Calu3 (cell line): ENCODE measurements around the gene DUSP12. TPM values are rescaled to one million over a fixed set of nuclear protein-coding genes. Genes with fewer than 3 reads are reported as not detected.

Experiments
- BruUV-seq: library from RNA; stranded (reverse); fragments of 400-500 nt; replicated peaks from 2 replicates; lab custom pipeline; 2021; lab: Mats Ljungman, UMichigan
- CTCF ChIA-PET: fragments of 300-600 bp; sonication (Branson Sonifier 250); formaldehyde crosslinking; loops from one replicate; lab custom pipeline; 2022; ENCODE audit warnings: antibody characterized with exemption; lab: Charles Lee
- DNase-seq: peaks from one replicate; pipeline ENCODE4 v3.0.0; 2022
- H3K27ac Mint-ChIP-seq: one replicate; pipeline ENCODE4 v1.8.0; 2022; ENCODE audit warnings: mixed read lengths; ENCODE audit not compliant: unreplicated experiment
- H3K27me3 Mint-ChIP-seq: one replicate; pipeline ENCODE4 v1.8.0; 2022; ENCODE audit warnings: mixed read lengths; ENCODE audit not compliant: unreplicated experiment
- H3K36me3 Mint-ChIP-seq: one replicate; pipeline ENCODE4 v1.8.0; 2022; ENCODE audit warnings: mild to moderate bottlenecking, moderate library complexity, mixed read lengths; ENCODE audit not compliant: insufficient read depth, unreplicated experiment
- H3K4me1 Mint-ChIP-seq: one replicate; pipeline ENCODE4 v1.8.0; 2022; ENCODE audit warnings: mild to moderate bottlenecking, low read depth, mixed read lengths; ENCODE audit not compliant: unreplicated experiment
- H3K4me3 Mint-ChIP-seq: one replicate; pipeline ENCODE4 v1.8.0; 2022; ENCODE audit warnings: mild to moderate bottlenecking, low read depth, moderate library complexity, mixed read lengths; ENCODE audit not compliant: unreplicated experiment
- H3K9me3 Mint-ChIP-seq: one replicate; pipeline ENCODE4 v1.8.0; 2022; ENCODE audit warnings: low read depth, mixed read lengths; ENCODE audit not compliant: unreplicated experiment
- intact Hi-C: fragments of 100-400 bp; cut with micrococcal nuclease; formaldehyde crosslinking; loops from one replicate; pipeline ENCODE4 v1.10.0; 2022; ENCODE audit not compliant: unreplicated experiment
- total RNA-seq: library from RNA; stranded (reverse); gene quantifications from 2 replicates; pipeline ENCODE4 v1.2.3, GENCODE V29; 2022
- TF ChIP-seq, protein P1 (sequence below): fragments of 200-600 bp; IDR thresholded peaks from one replicate; pipeline ENCODE4 v1.8.0; 2022; ENCODE audit warnings: antibody characterized with exemption; ENCODE audit not compliant: unreplicated experiment

The DUSP12 gene
- total RNA-seq, 1 experiment from 2014 or later = 38.3 TPM

DNA sequence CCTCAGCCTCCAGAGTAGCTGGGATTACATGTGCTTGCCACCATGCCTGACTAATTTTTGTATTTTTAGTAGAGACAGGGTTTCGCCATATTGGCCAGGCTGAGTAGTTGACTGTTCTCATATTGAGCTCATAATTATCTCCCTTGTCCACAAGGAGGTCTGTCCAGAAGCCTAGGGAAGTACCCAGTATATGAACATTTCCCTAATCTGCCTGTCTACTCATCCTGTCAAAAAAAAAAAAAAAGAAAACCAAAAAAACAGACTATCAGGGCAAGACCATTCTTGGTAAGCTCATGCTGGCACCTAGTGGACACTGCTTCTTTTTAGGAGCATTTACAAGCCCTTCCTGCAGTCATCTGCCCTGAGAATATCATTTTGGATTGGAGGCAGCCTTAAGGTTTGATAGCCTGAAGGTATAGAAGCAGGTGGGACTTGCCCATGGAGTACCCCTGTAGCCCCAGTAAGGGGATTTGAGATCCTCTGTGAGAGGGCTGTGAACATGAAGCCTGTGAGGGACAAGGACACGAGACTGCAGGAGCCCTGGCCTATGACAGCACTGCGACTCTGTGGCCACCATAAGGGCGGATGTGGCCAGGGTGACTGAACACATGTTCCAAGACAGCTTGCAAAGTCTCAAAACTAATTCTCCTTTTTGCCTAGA is 10.8 kb upstream of the DUSP12 start:
- no peak overlapping the region for H3K27ac Mint-ChIP-seq
- peak; percentile 51 for DNase-seq
- peaks cover 36% of the 10 kb centered on the region for H3K4me1 Mint-ChIP-seq
- intact Hi-C loops = no loop called here
- CTCF ChIA-PET = interaction anchor here (0.6 to 1.5 kb wide), 8 partner anchors 12 to 281 kb away, joined by 3 to 10 read pairs (median 4); no protein-coding TSS in a partner anchor
- H3K27me3 Mint-ChIP-seq = no peaks in the 10 kb centered on the region
- H3K36me3 Mint-ChIP-seq = peaks cover 5% of the 10 kb centered on the region
- TF ChIP-seq, protein P1, sequence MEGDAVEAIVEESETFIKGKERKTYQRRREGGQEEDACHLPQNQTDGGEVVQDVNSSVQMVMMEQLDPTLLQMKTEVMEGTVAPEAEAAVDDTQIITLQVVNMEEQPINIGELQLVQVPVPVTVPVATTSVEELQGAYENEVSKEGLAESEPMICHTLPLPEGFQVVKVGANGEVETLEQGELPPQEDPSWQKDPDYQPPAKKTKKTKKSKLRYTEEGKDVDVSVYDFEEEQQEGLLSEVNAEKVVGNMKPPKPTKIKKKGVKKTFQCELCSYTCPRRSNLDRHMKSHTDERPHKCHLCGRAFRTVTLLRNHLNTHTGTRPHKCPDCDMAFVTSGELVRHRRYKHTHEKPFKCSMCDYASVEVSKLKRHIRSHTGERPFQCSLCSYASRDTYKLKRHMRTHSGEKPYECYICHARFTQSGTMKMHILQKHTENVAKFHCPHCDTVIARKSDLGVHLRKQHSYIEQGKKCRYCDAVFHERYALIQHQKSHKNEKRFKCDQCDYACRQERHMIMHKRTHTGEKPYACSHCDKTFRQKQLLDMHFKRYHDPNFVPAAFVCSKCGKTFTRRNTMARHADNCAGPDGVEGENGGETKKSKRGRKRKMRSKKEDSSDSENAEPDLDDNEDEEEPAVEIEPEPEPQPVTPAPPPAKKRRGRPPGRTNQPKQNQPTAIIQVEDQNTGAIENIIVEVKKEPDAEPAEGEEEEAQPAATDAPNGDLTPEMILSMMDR = peak; percentile 44
- no peak overlapping the region for H3K4me3 Mint-ChIP-seq
- no peaks in the 10 kb centered on the region for H3K9me3 Mint-ChIP-seq
- BruUV-seq = no TSS peak

DNA sequence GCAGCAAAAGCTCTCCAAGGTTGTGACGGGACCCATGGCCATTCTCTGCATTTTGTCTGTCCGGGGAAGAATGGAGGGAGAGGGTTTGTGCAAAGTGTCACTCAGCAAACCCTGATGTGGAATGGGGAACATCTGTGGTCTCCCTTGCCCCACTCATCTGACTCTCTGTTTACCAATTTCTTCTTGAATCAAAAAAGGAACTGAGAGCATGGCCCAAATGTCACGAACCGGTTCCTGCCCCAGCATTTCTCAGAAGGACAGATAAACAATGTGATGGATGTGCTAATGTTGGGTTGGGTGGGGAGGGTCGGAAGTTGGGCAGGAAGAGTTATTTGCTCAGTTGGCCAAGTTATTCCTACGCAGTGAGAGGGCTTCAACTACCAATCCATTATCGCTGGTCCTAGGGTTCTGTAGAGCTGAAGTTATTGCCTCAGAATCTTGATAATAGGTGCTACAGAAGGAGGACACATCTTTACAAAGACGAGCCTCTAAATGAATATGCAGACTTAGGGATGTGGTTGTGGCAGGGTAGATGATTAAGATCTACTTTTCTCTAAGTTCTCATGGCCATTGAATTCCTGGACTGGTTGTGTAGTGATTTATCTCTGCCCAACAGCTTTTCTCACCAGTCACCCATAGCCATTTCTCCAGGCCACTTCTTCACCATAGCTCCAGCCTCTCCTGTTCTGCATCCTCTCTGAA is 9.6 kb upstream of the DUSP12 start:
- no TSS peak for BruUV-seq
- Mint-ChIP-seq H3K4me3 (no peak overlapping the region), H3K27me3 (no peaks in the 10 kb centered on the region), H3K36me3 (peaks cover 5% of the 10 kb centered on the region), H3K27ac (no peak overlapping the region), H3K4me1 (peaks cover 38% of the 10 kb centered on the region), H3K9me3 (no peaks in the 10 kb centered on the region)
- DNase-seq = no peak
- CTCF ChIA-PET = no interaction called here
- intact Hi-C loops = loop anchor here (10.0 kb wide), 2 partner anchors 175 to 535 kb away; partner anchors contain the start of gene NDUFS2
- TF ChIP-seq, protein P1 = no peak

DNA sequence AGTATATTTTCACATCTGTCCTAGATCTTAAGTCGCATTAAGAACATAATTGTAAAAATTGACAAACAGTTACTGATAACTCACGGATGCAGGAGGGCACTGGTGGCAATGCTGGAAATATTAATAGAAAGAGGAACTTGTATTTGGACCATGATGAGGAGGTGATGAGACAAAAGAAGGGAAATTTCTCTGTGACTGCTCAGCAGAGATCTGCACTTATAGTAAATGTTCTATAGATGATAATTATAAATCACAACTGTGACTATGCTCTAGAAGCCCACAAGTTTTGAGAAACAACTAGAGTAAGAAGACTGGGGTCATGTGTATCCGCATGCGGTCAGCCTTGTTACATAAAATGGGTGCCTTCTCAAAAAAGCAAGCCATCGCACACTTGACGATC is 8.7 kb upstream of the DUSP12 start:
- CTCF ChIA-PET = interaction anchor here (1.0 to 1.6 kb wide), 4 partner anchors 9 to 296 kb away, joined by 4 to 11 read pairs (median 6); partner anchors contain the start of gene DUSP12
- Mint-ChIP-seq H3K27me3 (peaks cover 7% of the 10 kb centered on the region), H3K4me1 (peaks cover 36% of the 10 kb centered on the region), H3K36me3 (peaks cover 5% of the 10 kb centered on the region), H3K27ac (no peak overlapping the region), H3K9me3 (no peaks in the 10 kb centered on the region), H3K4me3 (no peak overlapping the region)
- TF ChIP-seq, protein P1 = no peak
- DNase-seq = no peak
- intact Hi-C loops = loop anchor here (1.0 to 10.0 kb wide), 4 partner anchors 94 to 536 kb away; partner anchors contain the start of gene NDUFS2
- no TSS peak for BruUV-seq

DNA sequence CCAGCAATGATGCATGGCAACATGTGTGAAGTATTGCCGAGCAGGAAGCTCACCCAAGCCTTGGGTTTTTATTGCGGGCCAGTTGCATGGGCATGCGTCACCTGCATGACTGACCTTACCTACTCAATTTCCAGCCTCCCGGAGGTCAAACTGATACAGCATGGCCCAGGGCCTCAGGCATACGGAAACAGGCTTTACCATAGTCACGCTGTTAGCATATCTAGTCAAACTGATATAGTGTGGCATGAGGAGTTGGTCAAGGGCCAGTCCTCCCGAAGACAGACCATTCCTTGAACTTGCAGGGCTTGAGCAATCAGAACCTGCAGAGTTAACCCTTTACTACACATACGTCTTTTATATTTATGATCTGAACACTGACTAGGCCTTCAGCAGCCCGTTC is 6.4 kb upstream of the DUSP12 start:
- CTCF ChIA-PET = interaction anchor here (0.6 to 1.2 kb wide), 4 partner anchors 28 to 261 kb away, joined by 3 to 5 read pairs (median 3); no protein-coding TSS in a partner anchor
- Mint-ChIP-seq H3K27ac (peak overlapping the region; percentile 86), H3K27me3 (peaks cover 7% of the 10 kb centered on the region), H3K4me1 (peaks cover 24% of the 10 kb centered on the region), H3K4me3 (no peak overlapping the region), H3K36me3 (peaks cover 5% of the 10 kb centered on the region), H3K9me3 (no peaks in the 10 kb centered on the region)
- TF ChIP-seq, protein P1 = no peak
- BruUV-seq = no TSS peak
- intact Hi-C loops = loop anchor here (10.0 kb wide), 2 partner anchors 178 to 538 kb away; partner anchors contain the start of gene NDUFS2
- DNase-seq = peak; percentile 56
